GM13977 (cell line): ENCODE results near the gene CNTNAP4.

Source experiments
- DNase-seq: peaks from one replicate; pipeline ENCODE4 v3.0.0; 2012; ENCODE audit warnings: low spot score
- CTCF ChIP-seq: IDR thresholded peaks from 2 replicates; pipeline ENCODE4 v1.5.1; 2012; ENCODE audit warnings: mild to moderate bottlenecking, control low read depth; ENCODE audit not compliant: insufficient read depth; ENCODE audit errors: extremely low read depth, missing control alignments
- in situ Hi-C: fragments of 300-500 bp; cut with MboI; formaldehyde crosslinking; loops from one replicate; pipeline ENCODE4 v1.12.0; 2022; ENCODE audit warnings: low sequenced_read_pairs, low pct_unique_long_range_greater_than_20kb, mixed read lengths, inconsistent platforms; ENCODE audit not compliant: unreplicated experiment

Gene CNTNAP4

GRCh38 chr16:76502063-76502462 lies 224.9 kb downstream of the CNTNAP4 start:
- in situ Hi-C loops = no loop called here
- no peak for DNase-seq
- TF ChIP-seq CTCF = no peak

- no peak for TF ChIP-seq CTCF
- in situ Hi-C loops = no loop called here
- no peak for DNase-seq
Measured at GRCh38 chr16:76502555-76502954, 225.4 kb downstream of the CNTNAP4 start.

- in situ Hi-C loops = no loop called here
- DNase-seq = no peak
- TF ChIP-seq CTCF = no peak
Measured at GRCh38 chr16:76503091-76503490, 225.9 kb downstream of the CNTNAP4 start.

- in situ Hi-C loops = no loop called here
- DNase-seq = no peak
- TF ChIP-seq CTCF = no peak
Measured at GRCh38 chr16:76511203-76511602, 234.0 kb downstream of the CNTNAP4 start.

- DNase-seq = no peak
- in situ Hi-C loops = no loop called here
- TF ChIP-seq CTCF = no peak
Measured at GRCh38 chr16:76518781-76519180, 241.6 kb downstream of the CNTNAP4 start.

GRCh38 chr16:76524356-76524755 lies 247.2 kb downstream of the CNTNAP4 start:
- in situ Hi-C loops = no loop called here
- TF ChIP-seq CTCF = no peak
- DNase-seq = no peak

- in situ Hi-C loops = no loop called here
- DNase-seq = no peak
- no peak for TF ChIP-seq CTCF
Measured at GRCh38 chr16:76524769-76525168, 247.6 kb downstream of the CNTNAP4 start.
